MM.1S (cell line): ENCODE measurements around the gene BMPR2.

Source experiments
- DNase-seq: peaks from one replicate; pipeline ENCODE4 v3.0.0-alpha.2; 2015
- H2AFZ ChIP-seq: fragments of 300-600 bp; sonication (generic); 2 replicates; pipeline ENCODE4 v1.6.0; 2016; ENCODE audit warnings: antibody characterized with exemption, low read length
- H3F3A ChIP-seq: fragments of 300-600 bp; sonication (generic); 2 replicates; pipeline ENCODE4 v1.6.1; 2016; ENCODE audit warnings: mild to moderate bottlenecking, antibody characterized with exemption, low read length, moderate library complexity, mixed read lengths; ENCODE audit not compliant: insufficient read depth
- H3K27ac ChIP-seq: fragments of 300-600 bp; sonication (generic); 2 replicates; pipeline ENCODE4 v1.5.1; 2016; ENCODE audit warnings: mild to moderate bottlenecking, low read length
- H3K27me3 ChIP-seq: fragments of 300-600 bp; sonication (generic); replicated peaks from 2 replicates; pipeline ENCODE4 v1.6.0; 2016; ENCODE audit warnings: low read length; ENCODE audit not compliant: insufficient read depth
- H3K36me3 ChIP-seq: fragments of 300-600 bp; sonication (generic); replicated peaks from 2 replicates; pipeline ENCODE4 v1.6.1; 2016; ENCODE audit warnings: mild to moderate bottlenecking, low read length, mixed read lengths; ENCODE audit not compliant: insufficient read depth
- H3K4me1 ChIP-seq: fragments of 300-600 bp; sonication (generic); 2 replicates; pipeline ENCODE4 v1.6.1; 2016; ENCODE audit warnings: low read length, mixed read lengths
- H3K4me2 ChIP-seq: fragments of 300-600 bp; sonication (generic); 2 replicates; pipeline ENCODE4 v1.6.0; 2016; ENCODE audit warnings: low read depth, low read length
- H3K4me3 ChIP-seq: fragments of 300-600 bp; sonication (generic); 2 replicates; pipeline ENCODE4 v1.5.1; 2016; ENCODE audit warnings: low read length, mixed read lengths
- H3K79me2 ChIP-seq: fragments of 300-600 bp; sonication (generic); 2 replicates; pipeline ENCODE4 v1.6.1; 2016; ENCODE audit warnings: mixed run types, low read length, mixed read lengths
- H3K9ac ChIP-seq: fragments of 300-600 bp; sonication (generic); 2 replicates; pipeline ENCODE4 v1.6.1; 2016; ENCODE audit warnings: low read length, mixed read lengths
- H3K9me2 ChIP-seq: fragments of 300-600 bp; sonication (generic); replicated peaks from 2 replicates; pipeline ENCODE4 v1.6.1; 2016; ENCODE audit warnings: mild to moderate bottlenecking, low read length, mixed read lengths; ENCODE audit not compliant: insufficient read depth
- H3K9me3 ChIP-seq: fragments of 300-600 bp; sonication (generic); replicated peaks from 2 replicates; pipeline ENCODE4 v1.6.1; 2016; ENCODE audit warnings: mild to moderate bottlenecking, low read length, mixed read lengths; ENCODE audit not compliant: insufficient read depth
- H4K20me1 ChIP-seq: fragments of 300-600 bp; sonication (generic); 2 replicates; pipeline ENCODE4 v1.6.1; 2016; ENCODE audit warnings: mild to moderate bottlenecking, low read length, moderate library complexity, mixed read lengths; ENCODE audit not compliant: insufficient read depth
- EZH2 ChIP-seq: fragments of 300-600 bp; sonication (generic); optimal IDR thresholded peaks from 2 replicates; pipeline ENCODE3; 2017; ENCODE audit warnings: low read depth, mild to moderate bottlenecking, antibody characterized with exemption, low read length, mixed read lengths
- EZH2phosphoT487 ChIP-seq: fragments of 300-600 bp; sonication (generic); IDR thresholded peaks from 2 replicates; pipeline ENCODE4 v1.6.1; 2018; ENCODE audit warnings: antibody characterized with exemption, low read length
- TF ChIP-seq, protein P1 (sequence below): fragments of 300-600 bp; sonication (generic); IDR thresholded peaks from 2 replicates; pipeline ENCODE4 v1.5.1; 2016; ENCODE audit warnings: antibody characterized with exemption, low read length, mixed read lengths

The BMPR2 gene

GRCh38 chr2:202376460-202377206 lies 506 bp downstream of the BMPR2 start:
- H2AFZ ChIP-seq: peak overlapping the region; percentile 90
- peaks cover 16% of the 10 kb centered on the region for H3K27me3 ChIP-seq
- H3K9me3 ChIP-seq: no peaks in the 10 kb centered on the region
- H3K4me1 ChIP-seq: peaks cover 10% of the 10 kb centered on the region; the same call in 1 of the 2 replicates
- H4K20me1 ChIP-seq: no peaks in the 10 kb centered on the region
- peak overlapping the region; percentile 99 for H3K4me3 ChIP-seq
- peak overlapping the region; percentile 93 for H3K4me2 ChIP-seq
- H3K27ac ChIP-seq: peak overlapping the region; percentile 28; the same call in 1 of the 2 replicates
- TF ChIP-seq EZH2 (no peak), EZH2phosphoT487 (no peak)
- TF ChIP-seq, protein P1, sequence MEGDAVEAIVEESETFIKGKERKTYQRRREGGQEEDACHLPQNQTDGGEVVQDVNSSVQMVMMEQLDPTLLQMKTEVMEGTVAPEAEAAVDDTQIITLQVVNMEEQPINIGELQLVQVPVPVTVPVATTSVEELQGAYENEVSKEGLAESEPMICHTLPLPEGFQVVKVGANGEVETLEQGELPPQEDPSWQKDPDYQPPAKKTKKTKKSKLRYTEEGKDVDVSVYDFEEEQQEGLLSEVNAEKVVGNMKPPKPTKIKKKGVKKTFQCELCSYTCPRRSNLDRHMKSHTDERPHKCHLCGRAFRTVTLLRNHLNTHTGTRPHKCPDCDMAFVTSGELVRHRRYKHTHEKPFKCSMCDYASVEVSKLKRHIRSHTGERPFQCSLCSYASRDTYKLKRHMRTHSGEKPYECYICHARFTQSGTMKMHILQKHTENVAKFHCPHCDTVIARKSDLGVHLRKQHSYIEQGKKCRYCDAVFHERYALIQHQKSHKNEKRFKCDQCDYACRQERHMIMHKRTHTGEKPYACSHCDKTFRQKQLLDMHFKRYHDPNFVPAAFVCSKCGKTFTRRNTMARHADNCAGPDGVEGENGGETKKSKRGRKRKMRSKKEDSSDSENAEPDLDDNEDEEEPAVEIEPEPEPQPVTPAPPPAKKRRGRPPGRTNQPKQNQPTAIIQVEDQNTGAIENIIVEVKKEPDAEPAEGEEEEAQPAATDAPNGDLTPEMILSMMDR: no peak
- DNase-seq: peak; percentile 16
- no peaks in the 10 kb centered on the region for H3K9me2 ChIP-seq
- H3F3A ChIP-seq: peaks cover 13% of the 10 kb centered on the region; the same call in 1 of the 2 replicates
- no peaks in the 10 kb centered on the region for H3K36me3 ChIP-seq
- H3K79me2 ChIP-seq: peaks cover 12% of the 10 kb centered on the region; the same call in 1 of the 2 replicates
- H3K9ac ChIP-seq: peak overlapping the region; percentile 62

- no peak for TF ChIP-seq EZH2
Observed at GRCh38 chr2:202377207-202377761, 1.2 kb downstream of the BMPR2 start.

DNA sequence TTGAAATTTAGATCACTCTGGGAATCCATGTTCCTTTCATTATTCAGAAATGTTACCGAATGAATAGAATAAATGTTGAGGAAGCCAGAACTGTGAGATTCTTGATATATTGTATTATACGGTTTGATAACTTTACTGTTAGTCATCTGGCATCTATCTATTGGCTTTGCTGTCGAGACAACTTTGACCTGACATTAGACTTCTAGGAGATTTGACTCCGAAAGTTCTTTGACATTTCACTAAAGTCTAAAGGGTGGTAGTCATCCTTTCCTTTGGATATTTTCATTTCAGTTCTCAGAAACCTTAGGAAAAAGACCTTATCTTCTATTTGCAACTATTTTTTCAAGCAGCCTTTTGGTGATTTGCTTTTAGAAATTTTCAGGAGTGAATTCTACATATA lies 1.9 kb downstream of the BMPR2 start:
- Histone ChIP-seq H4K20me1 (no peaks in the 10 kb centered on the region), H3K9me3 (no peaks in the 10 kb centered on the region), H3K4me3 (peak overlapping the region; percentile 99), H3K79me2 (peaks cover 14% of the 10 kb centered on the region; the same call in 1 of the 2 replicates), H3K36me3 (no peaks in the 10 kb centered on the region), H3K27ac (no peak overlapping the region), H3K4me2 (peak overlapping the region; percentile 93; the same call in 1 of the 2 replicates), H2AFZ (no peak overlapping the region), H3K9me2 (no peaks in the 10 kb centered on the region), H3K9ac (no peak overlapping the region), H3F3A (peaks cover 13% of the 10 kb centered on the region; the same call in 1 of the 2 replicates), H3K4me1 (peaks cover 10% of the 10 kb centered on the region; the same call in 1 of the 2 replicates), H3K27me3 (peaks cover 16% of the 10 kb centered on the region)
- no peak for DNase-seq
- no peak for TF ChIP-seq EZH2phosphoT487

More at GRCh38 chr2:202377207-202377761, 1.2 kb downstream of the BMPR2 start:
- Histone ChIP-seq H3K4me3 (peak overlapping the region; percentile 99), H3K4me2 (peak overlapping the region; percentile 93), H3K79me2 (peaks cover 12% of the 10 kb centered on the region; the same call in 1 of the 2 replicates), H3K9me2 (no peaks in the 10 kb centered on the region), H3K36me3 (no peaks in the 10 kb centered on the region), H3K4me1 (peaks cover 10% of the 10 kb centered on the region; the same call in 1 of the 2 replicates), H2AFZ (peak overlapping the region; percentile 90), H3K9me3 (no peaks in the 10 kb centered on the region), H3F3A (peaks cover 13% of the 10 kb centered on the region; the same call in 1 of the 2 replicates), H4K20me1 (no peaks in the 10 kb centered on the region), H3K27ac (no peak overlapping the region), H3K27me3 (peaks cover 16% of the 10 kb centered on the region), H3K9ac (peak overlapping the region; percentile 62; the same call in 1 of the 2 replicates)
- DNase-seq: no peak

- DNase-seq: no peak
- H3K79me2 ChIP-seq: peaks cover 15% of the 10 kb centered on the region; the same call in 1 of the 2 replicates
- no peaks in the 10 kb centered on the region for H3K9me3 ChIP-seq
- H3K27ac ChIP-seq: peak overlapping the region; percentile 20; the same call in 1 of the 2 replicates
- H3K4me2 ChIP-seq: peak overlapping the region; percentile 29
- H2AFZ ChIP-seq: no peak overlapping the region
- H3K4me1 ChIP-seq: peaks cover 10% of the 10 kb centered on the region; the same call in 1 of the 2 replicates
- H3K9ac ChIP-seq: no peak overlapping the region
- TF ChIP-seq EZH2: no peak
- H4K20me1 ChIP-seq: no peaks in the 10 kb centered on the region
- H3K36me3 ChIP-seq: no peaks in the 10 kb centered on the region
- no peaks in the 10 kb centered on the region for H3K9me2 ChIP-seq
- H3K4me3 ChIP-seq: peak overlapping the region; percentile 24; the same call in 1 of the 2 replicates
- peaks cover 16% of the 10 kb centered on the region for H3K27me3 ChIP-seq
- H3F3A ChIP-seq: peaks cover 13% of the 10 kb centered on the region; the same call in 1 of the 2 replicates
Observed at GRCh38 chr2:202378662-202379358, 2.7 kb downstream of the BMPR2 start.
